Measurements from ENCODE around the gene ANKRD2. TPM values are rescaled to one million over a fixed set of nuclear protein-coding genes. Genes with fewer than 3 reads are reported as not detected.
"Not testable (repeated sequence)": the region's sequence is repeated elsewhere in the genome, so short reads cannot be mapped to it uniquely, and the experiment has no call there.

Gene ANKRD2
- total RNA-seq (2012; rRNA removed) = 0.87 and 1.5 TPM in 2 replicates

GRCh38 chr10:97572214-97572989 lies at the start of gene ANKRD2:
Gene ANKRD2, plus strand, starts transcription at chr10:97572779. Its CDS starts 10 bp downstream, at chr10:97572789.
- Histone ChIP-seq H3K36me3 (ENCODE audit: insufficient read depth, low read length) (peaks cover 15% of the 10 kb centered on the region), H3K4me1 (ENCODE audit: control insufficient read depth, insufficient read depth, low read length) (peaks cover 36% of the 10 kb centered on the region), H3K9ac (ENCODE audit: low read depth, low read length) (no peak within 1 kb of the TSS)

GRCh38 chr10:97522937-97523336 lies 49.6 kb upstream of the ANKRD2 start:
- no peak overlapping the region for H3K4me2 ChIP-seq (ENCODE audit: low read length)
- H3K9me3 ChIP-seq (replicated peaks; ENCODE audit: low read length) = no peaks in the 10 kb centered on the region
- H3K36me3 ChIP-seq (ENCODE audit: insufficient read depth, low read length) = no peaks in the 10 kb centered on the region
- H3K9ac ChIP-seq (ENCODE audit: low read depth, low read length) = no peak overlapping the region
- no peak overlapping the region for H3K4me3 ChIP-seq (ENCODE audit: low read length)
- peaks cover 25% of the 10 kb centered on the region for H3K4me1 ChIP-seq (ENCODE audit: control insufficient read depth, insufficient read depth, low read length)
- no peaks in the 10 kb centered on the region for H3K27me3 ChIP-seq (ENCODE audit: control insufficient read depth, insufficient read depth, low read length)

More at GRCh38 chr10:97572214-97572989, at the start of gene ANKRD2:
- no peak within 1 kb of the TSS for H3K4me3 ChIP-seq (ENCODE audit: low read length)
- no peaks in the 10 kb centered on the region for H3K27me3 ChIP-seq (ENCODE audit: control insufficient read depth, insufficient read depth, low read length)
- no peaks in the 10 kb centered on the region for H3K9me3 ChIP-seq (replicated peaks; ENCODE audit: low read length)
- H3K4me2 ChIP-seq (ENCODE audit: low read length) = peak within 1 kb of the TSS; percentile 11

- Histone ChIP-seq H3K4me1 (ENCODE audit: control insufficient read depth, insufficient read depth, low read length) (peaks cover 7% of the 10 kb centered on the region), H3K9ac (ENCODE audit: low read depth, low read length) (no peak overlapping the region), H3K4me3 (ENCODE audit: low read length) (no peak overlapping the region), H3K27me3 (ENCODE audit: control insufficient read depth, insufficient read depth, low read length) (no peaks in the 10 kb centered on the region), H3K4me2 (ENCODE audit: low read length) (no peak overlapping the region), H3K9me3 (replicated peaks; ENCODE audit: low read length) (no peaks in the 10 kb centered on the region), H3K36me3 (ENCODE audit: insufficient read depth, low read length) (no peaks in the 10 kb centered on the region)
Measured at GRCh38 chr10:97525086-97525485, 47.5 kb upstream of the ANKRD2 start.

GRCh38 chr10:97525683-97526110 lies 46.9 kb upstream of the ANKRD2 start:
- H3K9me3 ChIP-seq (replicated peaks; ENCODE audit: low read length) = no peaks in the 10 kb centered on the region
- H3K9ac ChIP-seq (ENCODE audit: low read depth, low read length) = no peak overlapping the region
- H3K4me3 ChIP-seq (ENCODE audit: low read length) = no peak overlapping the region
- H3K4me2 ChIP-seq (ENCODE audit: low read length) = no peak overlapping the region
- H3K4me1 ChIP-seq (ENCODE audit: control insufficient read depth, insufficient read depth, low read length) = peaks cover 7% of the 10 kb centered on the region
- H3K36me3 ChIP-seq (ENCODE audit: insufficient read depth, low read length) = no peaks in the 10 kb centered on the region
- H3K27me3 ChIP-seq (ENCODE audit: control insufficient read depth, insufficient read depth, low read length) = no peaks in the 10 kb centered on the region

- H3K9ac ChIP-seq (ENCODE audit: low read depth, low read length); H3K9me3 ChIP-seq (replicated peaks; ENCODE audit: low read length); H3K27me3 ChIP-seq (ENCODE audit: control insufficient read depth, insufficient read depth, low read length); H3K4me2 ChIP-seq (ENCODE audit: low read length); H3K4me3 ChIP-seq (ENCODE audit: low read length); H3K36me3 ChIP-seq (ENCODE audit: insufficient read depth, low read length): not testable (repeated sequence)
- H3K4me1 ChIP-seq (ENCODE audit: control insufficient read depth, insufficient read depth, low read length) = peaks cover 21% of the 10 kb centered on the region
Measured at GRCh38 chr10:97528876-97529275, 43.7 kb upstream of the ANKRD2 start.

- Histone ChIP-seq H3K4me2 (ENCODE audit: low read length) (no peak overlapping the region), H3K4me3 (ENCODE audit: low read length) (no peak overlapping the region), H3K36me3 (ENCODE audit: insufficient read depth, low read length) (no peaks in the 10 kb centered on the region), H3K27me3 (ENCODE audit: control insufficient read depth, insufficient read depth, low read length) (no peaks in the 10 kb centered on the region), H3K4me1 (ENCODE audit: control insufficient read depth, insufficient read depth, low read length) (peaks cover 21% of the 10 kb centered on the region), H3K9me3 (replicated peaks; ENCODE audit: low read length) (no peaks in the 10 kb centered on the region), H3K9ac (ENCODE audit: low read depth, low read length) (no peak overlapping the region)
Measured at GRCh38 chr10:97529685-97530465, 42.7 kb upstream of the ANKRD2 start.

GRCh38 chr10:97531401-97531986 lies 41.1 kb upstream of the ANKRD2 start:
- Histone ChIP-seq H3K4me2 (ENCODE audit: low read length) (no peak overlapping the region), H3K4me3 (ENCODE audit: low read length) (no peak overlapping the region), H3K27me3 (ENCODE audit: control insufficient read depth, insufficient read depth, low read length) (no peaks in the 10 kb centered on the region), H3K36me3 (ENCODE audit: insufficient read depth, low read length) (no peaks in the 10 kb centered on the region), H3K9ac (ENCODE audit: low read depth, low read length) (no peak overlapping the region), H3K9me3 (replicated peaks; ENCODE audit: low read length) (no peaks in the 10 kb centered on the region), H3K4me1 (ENCODE audit: control insufficient read depth, insufficient read depth, low read length) (peaks cover 21% of the 10 kb centered on the region)

- H3K27me3 ChIP-seq (ENCODE audit: control insufficient read depth, insufficient read depth, low read length) = no peaks in the 10 kb centered on the region
- H3K36me3 ChIP-seq (ENCODE audit: insufficient read depth, low read length) = no peaks in the 10 kb centered on the region
- H3K9ac ChIP-seq (ENCODE audit: low read depth, low read length) = no peak overlapping the region
- no peak overlapping the region for H3K4me3 ChIP-seq (ENCODE audit: low read length)
- no peaks in the 10 kb centered on the region for H3K9me3 ChIP-seq (replicated peaks; ENCODE audit: low read length)
- peak overlapping the region; percentile 15 for H3K4me2 ChIP-seq (ENCODE audit: low read length)
- peaks cover 23% of the 10 kb centered on the region for H3K4me1 ChIP-seq (ENCODE audit: control insufficient read depth, insufficient read depth, low read length)
Measured at GRCh38 chr10:97532935-97533671, 39.5 kb upstream of the ANKRD2 start.

GRCh38 chr10:97533888-97534287 lies 38.7 kb upstream of the ANKRD2 start:
- H3K9me3 ChIP-seq (replicated peaks; ENCODE audit: low read length) = no peaks in the 10 kb centered on the region
- H3K4me3 ChIP-seq (ENCODE audit: low read length) = no peak overlapping the region
- no peaks in the 10 kb centered on the region for H3K27me3 ChIP-seq (ENCODE audit: control insufficient read depth, insufficient read depth, low read length)
- H3K9ac ChIP-seq (ENCODE audit: low read depth, low read length) = no peak overlapping the region
- H3K36me3 ChIP-seq (ENCODE audit: insufficient read depth, low read length) = no peaks in the 10 kb centered on the region
- H3K4me1 ChIP-seq (ENCODE audit: control insufficient read depth, insufficient read depth, low read length) = peaks cover 29% of the 10 kb centered on the region
- H3K4me2 ChIP-seq (ENCODE audit: low read length) = no peak overlapping the region

GRCh38 chr10:97534746-97535367 lies 37.7 kb upstream of the ANKRD2 start:
- Histone ChIP-seq H3K4me1 (ENCODE audit: control insufficient read depth, insufficient read depth, low read length) (peaks cover 38% of the 10 kb centered on the region), H3K4me2 (ENCODE audit: low read length) (no peak overlapping the region), H3K36me3 (ENCODE audit: insufficient read depth, low read length) (no peaks in the 10 kb centered on the region), H3K9me3 (replicated peaks; ENCODE audit: low read length) (no peaks in the 10 kb centered on the region), H3K9ac (ENCODE audit: low read depth, low read length) (no peak overlapping the region), H3K4me3 (ENCODE audit: low read length) (no peak overlapping the region), H3K27me3 (ENCODE audit: control insufficient read depth, insufficient read depth, low read length) (no peaks in the 10 kb centered on the region)
